SH-SY5Y (cell line): ENCODE data around the gene MYL12A.

Source experiments
- GATA2 ChIP-seq: IDR thresholded peaks from 2 replicates; pipeline ENCODE4 v1.6.1; 2011; ENCODE audit warnings: mild to moderate bottlenecking, low read depth, low read length
- GATA3 ChIP-seq: IDR thresholded peaks from 2 replicates; pipeline ENCODE4 v1.6.1; 2011; ENCODE audit warnings: low read depth, mild to moderate bottlenecking, low read length, moderate library complexity

GRCh38 chr18:3260995-3261372, 13.4 kb downstream of the MYL12A start:
- no peak for TF ChIP-seq GATA2
- TF ChIP-seq GATA3 = no peak
